ENCODE measurements around the gene SRGAP3.

Gene SRGAP3

GRCh38 chr3:9158865-9159630 is 90.4 kb downstream of the SRGAP3 start:
- TF ChIP-seq CTCF (IDR thresholded peaks at IDR 0.05), result no peak
- H3K4me3 ChIP-seq (ENCODE audit: low read depth in 1 of 2, low read length in 1 of 2), result no peak overlapping the region
- H3K36me3 ChIP-seq, result no peaks in the 10 kb centered on the region
- H3K4me1 ChIP-seq (ENCODE audit: control insufficient read depth in 1 of 2, insufficient read depth in 1 of 2, low read depth in 1 of 2, low read length in 1 of 2), result no peaks in the 10 kb centered on the region
- no peaks in the 10 kb centered on the region for H3K9me3 ChIP-seq
- no peak overlapping the region for H3K27ac ChIP-seq
- no peaks in the 10 kb centered on the region for H3K27me3 ChIP-seq

- Histone ChIP-seq H3K27ac (no peak overlapping the region), H3K9me3 (no peaks in the 10 kb centered on the region), H3K27me3 (no peaks in the 10 kb centered on the region), H3K4me3 (ENCODE audit: low read depth in 1 of 2, low read length in 1 of 2) (no peak overlapping the region), H3K4me1 (ENCODE audit: control insufficient read depth in 1 of 2, insufficient read depth in 1 of 2, low read depth in 1 of 2, low read length in 1 of 2) (no peaks in the 10 kb centered on the region), H3K36me3 (no peaks in the 10 kb centered on the region)
- no peak for TF ChIP-seq CTCF (IDR thresholded peaks at IDR 0.05)
Measured at GRCh38 chr3:9157651-9158362, 91.6 kb downstream of the SRGAP3 start.

DNA sequence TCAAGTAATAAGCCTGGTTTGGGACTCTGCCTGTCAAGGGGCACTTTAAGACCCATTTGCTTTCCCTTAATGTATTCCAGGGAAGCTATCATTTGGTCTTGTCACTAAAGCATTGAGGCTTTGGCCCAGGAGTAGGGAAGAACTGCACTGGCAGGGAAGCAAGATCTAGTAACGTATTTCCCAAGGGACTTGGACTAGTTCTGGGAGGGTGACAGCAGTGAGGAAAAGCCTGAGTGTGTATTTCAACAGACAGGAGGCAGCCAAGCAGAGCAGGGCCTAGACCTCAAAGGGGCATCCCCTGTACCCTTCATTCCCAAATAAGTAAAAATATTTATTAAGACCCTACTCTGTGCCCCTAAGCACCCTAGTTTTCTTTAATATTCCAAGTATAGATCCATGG is 92.8 kb downstream of the SRGAP3 start:
- no peaks in the 10 kb centered on the region for H3K27me3 ChIP-seq
- H3K9me3 ChIP-seq, result no peaks in the 10 kb centered on the region
- H3K27ac ChIP-seq, result no peak overlapping the region
- no peak overlapping the region for H3K4me3 ChIP-seq (ENCODE audit: low read depth in 1 of 2, low read length in 1 of 2)
- TF ChIP-seq CTCF (IDR thresholded peaks at IDR 0.05), result no peak
- H3K36me3 ChIP-seq, result no peaks in the 10 kb centered on the region
- no peaks in the 10 kb centered on the region for H3K4me1 ChIP-seq (ENCODE audit: control insufficient read depth in 1 of 2, insufficient read depth in 1 of 2, low read depth in 1 of 2, low read length in 1 of 2)

GRCh38 chr3:9155028-9155427 is 94.4 kb downstream of the SRGAP3 start:
- H3K27me3 ChIP-seq, result no peaks in the 10 kb centered on the region
- H3K9me3 ChIP-seq, result no peaks in the 10 kb centered on the region
- no peaks in the 10 kb centered on the region for H3K4me1 ChIP-seq (ENCODE audit: control insufficient read depth in 1 of 2, insufficient read depth in 1 of 2, low read depth in 1 of 2, low read length in 1 of 2)
- TF ChIP-seq CTCF (IDR thresholded peaks at IDR 0.05), result no peak
- no peak overlapping the region for H3K4me3 ChIP-seq (ENCODE audit: low read depth in 1 of 2, low read length in 1 of 2)
- no peaks in the 10 kb centered on the region for H3K36me3 ChIP-seq
- H3K27ac ChIP-seq, result no peak overlapping the region

DNA sequence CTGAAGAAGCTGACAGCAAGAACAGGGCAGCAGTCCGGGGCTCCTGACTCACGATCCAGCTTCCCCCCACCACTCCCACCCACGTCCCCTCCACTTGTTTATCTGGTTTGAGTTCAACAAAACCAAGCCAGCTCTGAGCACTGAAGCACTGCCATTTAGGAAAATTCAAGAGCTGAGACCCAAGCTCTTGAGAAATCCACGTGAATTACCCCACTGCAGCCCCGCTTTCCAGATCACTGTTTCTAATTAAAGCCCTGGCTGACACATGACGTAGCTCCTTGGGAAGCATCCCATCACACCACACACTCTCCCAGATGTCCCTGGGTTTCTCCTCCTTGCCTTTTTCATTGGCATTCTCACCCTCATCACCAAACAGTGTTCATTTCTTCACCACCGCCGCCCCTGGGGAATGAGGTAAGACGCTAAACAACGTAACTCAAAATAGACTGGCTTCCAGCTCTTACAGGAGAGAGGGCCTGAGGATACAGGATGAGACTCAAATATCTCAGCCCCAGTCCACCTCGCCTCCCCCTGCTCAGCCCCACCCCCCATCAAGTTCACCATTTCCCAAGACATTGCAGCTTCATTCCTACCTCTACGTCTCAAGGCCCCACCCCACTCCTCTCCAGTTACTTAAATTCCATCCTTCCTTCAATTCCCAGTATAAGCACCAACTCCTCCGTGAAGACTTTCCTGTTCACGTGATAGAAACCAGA is 95.4 kb downstream of the SRGAP3 start:
- Histone ChIP-seq H3K9me3 (no peaks in the 10 kb centered on the region), H3K27me3 (no peaks in the 10 kb centered on the region), H3K27ac (no peak overlapping the region), H3K36me3 (no peaks in the 10 kb centered on the region), H3K4me3 (ENCODE audit: low read depth in 1 of 2, low read length in 1 of 2) (no peak overlapping the region), H3K4me1 (ENCODE audit: control insufficient read depth in 1 of 2, insufficient read depth in 1 of 2, low read depth in 1 of 2, low read length in 1 of 2) (no peaks in the 10 kb centered on the region)
- TF ChIP-seq CTCF (IDR thresholded peaks at IDR 0.05), result no peak
